ENCODE measurements around the gene ANKLE1.
"Not testable (repeated sequence)": the region's sequence is repeated elsewhere in the genome, so short reads cannot be mapped to it uniquely, and the experiment has no call there.

The ANKLE1 gene

GRCh38 chr19:17282488-17283125, 906 bp downstream of the ANKLE1 start:
- DNase-seq (ENCODE audit: low read depth), result no peak

- DNase-seq (ENCODE audit: low read depth), result no peak
Observed at GRCh38 chr19:17283504-17283996, 1.8 kb downstream of the ANKLE1 start.

GRCh38 chr19:17285415-17286135, 3.9 kb downstream of the ANKLE1 start:
- no peak for DNase-seq (ENCODE audit: low read depth)

GRCh38 chr19:17286263-17286662, 4.6 kb downstream of the ANKLE1 start:
- no peak for DNase-seq (ENCODE audit: low read depth)

GRCh38 chr19:17286752-17287151, 5.1 kb downstream of the ANKLE1 start:
- no peak for DNase-seq (ENCODE audit: low read depth)

- peak; percentile 73 for DNase-seq (ENCODE audit: low read depth)
Observed at GRCh38 chr19:17289489-17289888, 7.8 kb downstream of the ANKLE1 start.

GRCh38 chr19:17292301-17293074, 10.8 kb downstream of the ANKLE1 start:
- peak; percentile 82 for DNase-seq (ENCODE audit: low read depth)

GRCh38 chr19:17293605-17294004, 11.9 kb downstream of the ANKLE1 start:
- no peak for DNase-seq (ENCODE audit: low read depth)

GRCh38 chr19:17294051-17294891, 12.6 kb downstream of the ANKLE1 start:
- no peak for DNase-seq (ENCODE audit: low read depth)

- DNase-seq (ENCODE audit: low read depth), result not testable (repeated sequence)
Observed at GRCh38 chr19:17295551-17295950, 13.8 kb downstream of the ANKLE1 start.

- peak; percentile 19 for DNase-seq (ENCODE audit: low read depth)
Observed at GRCh38 chr19:17296273-17296672, 14.6 kb downstream of the ANKLE1 start.

- no peak for DNase-seq (ENCODE audit: low read depth)
Observed at GRCh38 chr19:17296976-17297375, 15.3 kb downstream of the ANKLE1 start.

- DNase-seq (ENCODE audit: low read depth), result no peak
Observed at GRCh38 chr19:17300992-17301619, 19.4 kb downstream of the ANKLE1 start.

GRCh38 chr19:17302391-17303166, 20.9 kb downstream of the ANKLE1 start:
- no peak for DNase-seq (ENCODE audit: low read depth)

GRCh38 chr19:17303167-17303939, 21.7 kb downstream of the ANKLE1 start, which contains the start of gene ABHD8:
Gene ABHD8, minus strand, starts transcription at chr19:17303425. Its CDS starts 1,809 bp downstream, at chr19:17301616.
- DNase-seq (ENCODE audit: low read depth), result peak; percentile 89

- DNase-seq (ENCODE audit: low read depth), result no peak
Observed at GRCh38 chr19:17303940-17304267, 22.2 kb downstream of the ANKLE1 start.

GRCh38 chr19:17304386-17305215, 22.9 kb downstream of the ANKLE1 start:
- DNase-seq (ENCODE audit: low read depth), result no peak

GRCh38 chr19:17305216-17305516, 23.5 kb downstream of the ANKLE1 start:
- DNase-seq (ENCODE audit: low read depth), result no peak

Measured in stromal cell of bone marrow (primary cell).